Activated CD4-positive, alpha-beta T cell treated with anti-CD3 and anti-CD28 coated beads, Interleukin-10, Interleukin-2, amounts not matched to agents 100 ng/mL and 50 ng/mL, durations not matched to agents 16 hours and 8 hours (primary cell): ENCODE results near the gene CYBC1.
"Not testable (repeated sequence)": the region's sequence is repeated elsewhere in the genome, so short reads cannot be mapped to it uniquely, and the experiment has no call there.

Experiments
- DNase-seq: peaks from one replicate; pipeline ENCODE4 v3.0.0-alpha.2; 2020

The CYBC1 gene

GRCh38 chr17:82475458-82475857, 24.9 kb upstream of the CYBC1 start:
- no peak for DNase-seq

DNA sequence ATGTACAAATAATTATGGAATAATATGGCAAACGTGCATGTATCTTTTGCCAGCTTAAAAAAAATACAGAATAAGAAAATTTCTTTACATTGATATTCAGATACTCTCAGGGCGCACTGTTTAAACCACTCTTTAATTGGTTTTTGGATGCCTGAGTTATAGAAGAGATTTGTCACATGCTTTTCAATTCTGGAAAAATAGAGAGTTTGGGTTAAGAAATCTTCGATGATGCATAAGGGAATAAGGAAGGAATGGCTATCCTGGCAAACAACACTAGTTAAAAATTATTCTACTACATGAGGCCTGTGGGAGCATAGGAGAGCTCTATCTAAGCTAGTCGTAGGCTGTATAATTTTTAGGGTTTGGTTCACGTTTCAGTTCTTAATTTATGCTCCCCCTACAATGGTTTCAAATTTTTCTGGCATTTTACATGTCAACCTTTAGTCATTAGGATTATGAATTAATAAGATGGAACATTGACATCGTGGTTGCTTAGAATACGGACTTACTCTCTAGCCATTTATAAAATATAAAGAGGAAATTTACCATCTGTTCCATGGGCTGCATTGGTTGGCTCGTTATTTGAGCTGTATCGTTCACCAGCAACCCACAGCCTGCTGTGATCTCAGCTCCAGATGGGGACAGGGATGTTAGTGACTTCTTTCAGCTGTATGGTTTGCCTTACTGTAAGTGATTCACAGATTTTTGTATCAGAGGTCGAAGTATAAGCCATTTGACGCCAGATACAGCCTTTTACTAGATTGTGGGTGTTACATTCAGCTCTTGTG, 23.9 kb upstream of the CYBC1 start:
- DNase-seq, result no peak

DNA sequence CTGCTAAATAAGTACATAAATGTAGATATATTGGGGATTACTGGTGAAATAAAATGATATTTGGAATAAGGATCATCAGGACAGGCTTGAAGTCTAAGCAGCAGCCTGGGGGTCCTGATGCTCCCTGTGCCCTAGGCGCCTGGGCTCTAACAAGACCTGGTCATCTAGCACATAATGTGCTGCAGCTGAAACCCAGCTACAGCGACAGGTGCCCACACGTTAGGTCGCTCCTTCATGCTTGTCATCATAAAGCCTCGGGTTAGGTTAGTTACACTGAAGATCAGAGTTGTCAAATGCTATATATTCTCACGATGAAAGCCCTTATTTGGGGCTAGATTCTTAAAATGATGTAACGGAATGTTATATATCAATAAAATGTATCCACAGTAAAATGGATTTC, 19.5 kb upstream of the CYBC1 start:
- DNase-seq, result no peak

- DNase-seq, result no peak
Observed at GRCh38 chr17:82468692-82469091, 18.1 kb upstream of the CYBC1 start.

DNA sequence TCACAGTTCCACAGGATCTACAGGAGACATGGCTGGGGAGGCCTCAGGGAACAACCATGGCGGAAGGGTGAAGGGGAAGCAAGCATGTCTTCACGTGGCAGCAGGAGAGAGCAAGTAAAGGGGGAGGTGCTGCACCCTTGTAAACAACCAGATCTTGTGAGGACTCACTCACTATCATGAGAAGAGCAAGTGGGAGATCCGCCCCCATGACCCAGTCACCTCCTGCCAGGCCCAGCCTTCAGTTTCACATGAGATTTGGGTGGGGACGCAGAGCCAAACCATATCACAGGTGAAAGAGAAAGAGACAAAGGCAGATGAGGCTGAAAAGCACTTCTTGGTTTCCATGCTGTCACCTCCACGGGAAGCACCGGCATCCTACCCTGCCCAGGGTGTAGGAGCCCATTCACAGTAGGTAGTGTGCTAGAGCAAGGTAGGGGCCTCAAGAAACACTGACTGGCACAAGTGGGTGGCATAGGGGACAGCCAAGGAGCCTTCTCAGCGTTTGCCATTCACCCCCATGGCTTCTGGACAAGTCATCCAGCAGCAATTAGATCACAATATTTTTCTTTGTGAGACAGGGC, 14.6 kb upstream of the CYBC1 start:
- no peak for DNase-seq

- no peak for DNase-seq
Observed at GRCh38 chr17:82464567-82464929, 14.0 kb upstream of the CYBC1 start.

DNA sequence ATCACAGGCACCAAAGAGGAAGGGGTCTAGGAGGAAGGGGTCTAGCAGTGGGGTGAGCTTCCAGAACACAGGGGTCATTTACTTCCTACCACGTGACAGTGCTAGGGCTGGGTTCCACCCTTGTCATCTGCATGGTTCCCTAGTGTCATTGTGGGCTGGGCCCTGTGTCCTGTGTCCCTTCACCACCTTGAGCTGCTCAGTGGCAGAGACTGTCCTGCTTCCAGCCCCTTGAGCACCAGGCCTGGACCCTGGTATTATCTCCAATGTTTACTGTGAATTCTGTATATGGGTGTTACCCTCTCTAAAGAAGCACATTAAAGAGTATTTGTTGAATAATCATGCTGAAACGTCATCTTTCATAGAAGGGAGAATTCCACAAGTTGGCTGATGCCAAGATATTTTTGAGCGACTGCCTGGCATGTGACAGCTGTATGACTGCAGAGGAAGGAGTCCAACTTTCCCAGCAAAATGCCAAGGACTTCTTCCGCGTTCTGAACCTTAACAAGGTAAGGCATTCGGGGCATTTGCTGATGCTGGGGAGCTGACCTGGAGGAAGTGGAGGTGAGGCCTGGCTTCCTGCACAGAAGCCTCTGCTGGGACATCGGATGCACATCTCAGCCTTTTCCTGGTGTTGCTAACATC, 13.5 kb upstream of the CYBC1 start:
- DNase-seq, result no peak

DNA sequence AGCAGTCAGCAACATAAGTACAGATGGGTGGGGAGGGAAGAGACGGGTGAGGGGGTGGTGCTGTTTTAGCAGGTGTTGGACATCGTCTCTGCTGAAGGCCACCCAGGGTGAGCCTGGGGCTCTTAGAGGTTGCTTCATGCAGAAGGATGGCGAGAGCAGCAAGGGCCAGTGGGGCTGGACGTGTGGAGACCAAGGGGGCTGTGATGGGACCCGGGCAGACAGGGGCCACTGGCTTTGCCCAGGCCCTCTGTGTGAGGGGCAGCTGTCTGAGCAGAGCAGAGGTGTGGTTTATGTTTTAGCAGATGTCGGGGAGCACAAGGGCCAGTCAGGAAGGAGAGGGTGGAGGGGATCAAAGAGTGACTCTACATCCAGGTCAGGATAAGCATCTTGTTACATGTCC, 12.8 kb upstream of the CYBC1 start:
- no peak for DNase-seq

DNA sequence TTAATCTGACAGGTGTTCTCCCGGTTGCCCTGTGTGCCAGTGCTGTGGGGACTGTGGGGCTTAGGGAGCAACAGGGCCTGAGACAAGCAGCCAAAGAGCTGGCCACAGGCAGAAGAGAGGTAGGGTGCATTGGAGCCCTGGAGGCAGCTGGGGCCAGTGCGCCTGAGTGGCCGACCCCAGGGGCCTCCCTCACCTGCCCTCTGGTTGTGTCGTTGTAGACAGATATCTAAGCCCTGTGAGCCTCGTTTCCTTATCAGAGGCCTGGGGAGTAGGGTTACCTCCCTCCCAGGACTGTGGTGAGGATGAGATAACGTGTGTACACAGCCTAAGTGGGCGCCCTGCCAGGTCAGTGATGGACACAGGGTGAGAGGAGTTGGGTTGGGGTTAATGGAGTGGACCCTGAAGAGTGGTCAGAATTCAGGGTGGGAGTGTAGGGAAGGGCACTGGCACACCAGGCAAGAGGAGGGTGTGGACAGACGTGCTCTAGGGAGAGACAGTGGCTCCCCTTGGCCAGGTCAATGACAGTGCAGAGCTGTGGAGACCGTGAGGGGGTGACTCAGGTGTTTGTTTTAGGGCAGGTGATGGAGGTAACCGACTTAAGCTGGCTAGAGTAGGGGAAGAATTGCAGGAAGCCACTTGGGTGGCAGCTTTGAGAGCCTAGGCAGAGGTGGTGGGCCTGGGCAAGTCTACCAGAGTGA, 11.4 kb upstream of the CYBC1 start:
- DNase-seq, result no peak

GRCh38 chr17:82459936-82460335, 9.4 kb upstream of the CYBC1 start:
- not testable (repeated sequence) for DNase-seq

- peak; percentile 40 for DNase-seq
Observed at GRCh38 chr17:82458885-82459424, 8.4 kb upstream of the CYBC1 start.

- DNase-seq, result peak; percentile 99
Observed at GRCh38 chr17:82458179-82458884, 7.8 kb upstream of the CYBC1 start, which contains the start of gene NARF. TSS of gene NARF (plus strand) at chr17:82458741. CDS start at chr17:82458804, 63 bp downstream.

DNA sequence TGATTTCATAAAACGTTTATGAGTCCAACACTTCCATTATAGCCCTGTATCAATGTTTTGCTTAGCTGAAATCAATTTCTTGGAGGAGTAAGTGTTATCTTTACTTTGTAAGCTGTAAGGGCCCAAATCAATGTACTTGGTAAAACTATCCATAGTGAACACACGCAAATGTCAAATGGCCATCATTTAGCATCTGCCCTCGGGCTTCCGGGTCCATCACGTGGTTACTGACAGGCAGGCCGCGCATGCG, 7.3 kb upstream of the CYBC1 start:
- no peak for DNase-seq

GRCh38 chr17:82457073-82457928, 6.7 kb upstream of the CYBC1 start:
- DNase-seq, result no peak

- DNase-seq, result not testable (repeated sequence)
Observed at GRCh38 chr17:82453706-82454105, 3.2 kb upstream of the CYBC1 start.

DNA sequence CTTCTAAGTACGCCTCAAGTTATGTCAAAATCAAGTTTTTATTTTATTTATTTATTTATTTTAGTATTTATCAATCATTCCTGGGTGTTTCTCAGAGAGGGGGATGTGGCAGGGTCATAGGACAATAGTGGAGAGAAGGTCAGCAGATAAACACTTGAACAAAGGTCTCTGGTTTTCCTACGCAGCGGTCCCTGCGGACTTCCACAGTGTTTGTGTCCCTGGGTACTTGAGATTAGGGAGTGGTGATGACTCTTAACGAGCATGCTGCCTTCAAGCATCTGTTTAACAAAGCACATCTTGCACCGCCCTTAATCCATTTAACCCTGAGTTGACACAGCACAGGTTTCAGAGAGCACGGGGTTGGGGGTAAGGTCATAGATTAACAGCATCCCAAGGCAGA, 2.6 kb upstream of the CYBC1 start:
- DNase-seq, result not testable (repeated sequence)

GRCh38 chr17:82452162-82452561, 1.6 kb upstream of the CYBC1 start:
- DNase-seq, result no peak

- DNase-seq, result peak; percentile 55
Observed at GRCh38 chr17:82449883-82450356, 632 bp downstream of the CYBC1 start.

- peak; percentile 86 for DNase-seq
Observed at GRCh38 chr17:82449131-82449882, 1.2 kb downstream of the CYBC1 start.

DNA sequence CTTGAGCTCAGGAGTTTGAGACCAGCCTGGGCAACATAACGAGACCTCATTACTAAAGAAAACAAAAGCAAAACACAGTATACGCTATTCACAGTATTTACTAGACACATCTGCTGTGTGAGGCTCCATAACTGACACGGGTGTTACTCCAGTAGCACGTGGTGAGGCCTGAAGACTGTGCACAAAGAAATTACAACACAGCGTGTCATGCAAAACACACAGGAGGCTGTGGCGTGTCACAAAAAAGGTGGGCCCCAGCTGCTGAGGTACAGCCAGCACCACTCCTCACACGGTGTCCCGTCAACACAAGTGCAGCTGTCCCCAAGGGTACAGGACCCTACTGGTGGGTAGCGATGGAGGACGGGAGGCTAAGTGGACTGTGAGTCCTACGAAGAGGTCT, 2.7 kb downstream of the CYBC1 start:
- DNase-seq, result no peak

GRCh38 chr17:82446649-82447048, 3.9 kb downstream of the CYBC1 start:
- no peak for DNase-seq
